HUDEP-2 (cell line): ENCODE results near the gene FUT9.
"Not testable (repeated sequence)": the region's sequence is repeated elsewhere in the genome, so short reads cannot be mapped to it uniquely, and the experiment has no call there.

Source experiments
- DNase-seq, 76 experiments: peaks; one replicate each; lab custom pipeline; 2025; ENCODE audit not compliant: unreplicated experiment in 76 of 76; lab: John Stamatoyannopoulos, UW

FUT9 gene

GRCh38 chr6:96260787-96261430 is 245.1 kb downstream of the FUT9 start:
- not testable (repeated sequence) for DNase-seq
